Natural killer cell (primary cell): ENCODE results near the gene AGAP5. TPM values are rescaled to one million over a fixed set of nuclear protein-coding genes. Genes with fewer than 3 reads are reported as not detected.
A peak's percentile ranks its signal among the peaks of the same experiment; 100 is the strongest.
"Not testable (repeated sequence)": the region's sequence is repeated elsewhere in the genome, so short reads cannot be mapped to it uniquely, and the experiment has no call there.

ENCODE experiments used
- ATAC-seq, 3 donors: fragments of 150-1000 bp in 2 of 3; fragments of 200-7000 bp in 1 of 3; cut with Tn5 transposase; 1 replicate in 1 of 3; 2 replicates in 2 of 3; pipeline ENCODE4 v1.10.0; 2021; ENCODE audit warnings: mild to moderate bottlenecking in 2 of 3, moderate library complexity in 2 of 3
- DNase-seq, 2 donors: peaks; one replicate each; pipeline versions ENCODE4 v3.0.0 to v3.0.0-alpha.2; 2013 to 2021; ENCODE audit warnings: mixed read lengths in 1 of 2
- H3K27ac ChIP-seq: one replicate; pipeline ENCODE4 v1.5.1; 2013; ENCODE audit warnings: mild to moderate bottlenecking, low read length
- H3K27me3 ChIP-seq: one replicate; pipeline ENCODE4 v1.6.1; 2013; ENCODE audit warnings: low read length; ENCODE audit not compliant: control insufficient read depth, insufficient read depth
- H3K36me3 ChIP-seq: one replicate; pipeline ENCODE4 v1.6.1; 2013; ENCODE audit warnings: low read length; ENCODE audit not compliant: control insufficient read depth, insufficient read depth
- H3K4me1 ChIP-seq: one replicate; pipeline ENCODE4 v1.6.1; 2013; ENCODE audit warnings: low read length; ENCODE audit not compliant: control insufficient read depth, insufficient read depth
- H3K4me3 ChIP-seq: one replicate; pipeline ENCODE4 v1.5.1; 2013; ENCODE audit warnings: low read length
- H3K9me3 ChIP-seq: one replicate; pipeline ENCODE4 v1.6.1; 2013; ENCODE audit warnings: low read length; ENCODE audit not compliant: control insufficient read depth, insufficient read depth
- H3K27ac Mint-ChIP-seq, 2 donors: one replicate each; pipeline ENCODE4 v1.8.0; 2022; ENCODE audit warnings: mild to moderate bottlenecking in 2 of 2, mixed read lengths in 2 of 2, moderate library complexity in 1 of 2
- H3K27me3 Mint-ChIP-seq, 2 donors: one replicate each; pipeline ENCODE4 v1.8.0; 2022; ENCODE audit warnings: low read depth in 2 of 2, mixed read lengths in 2 of 2
- H3K36me3 Mint-ChIP-seq: one replicate; pipeline ENCODE4 v1.8.0; 2022; ENCODE audit warnings: mixed read lengths
- H3K4me1 Mint-ChIP-seq, 2 donors: one replicate each; pipeline ENCODE4 v1.8.0; 2022; ENCODE audit warnings: mixed read lengths in 2 of 2
- H3K4me3 Mint-ChIP-seq: one replicate; pipeline ENCODE4 v1.8.0; 2022; ENCODE audit warnings: mild to moderate bottlenecking, moderate library complexity, mixed read lengths
- H3K9me3 Mint-ChIP-seq, 2 donors: one replicate each; pipeline ENCODE4 v1.8.0; 2022; ENCODE audit warnings: mixed read lengths in 2 of 2
- WGBS: methylation state at CpG from one replicate; pipeline ENCODE4 v1.1.7; 2013; ENCODE audit warnings: missing lambda C conversion rate; ENCODE audit not compliant: insufficient coverage; 5-methylcytosine and 5-hydroxymethylcytosine counted together
- intact Hi-C: fragments of 100-400 bp; cut with micrococcal nuclease; formaldehyde crosslinking; loops from one replicate; pipeline ENCODE4 v1.14.2; 2022
- total RNA-seq, 4 donors: library from RNA; stranded (reverse); fragments of 120-200 nt in 1 of 4; gene quantifications; one replicate each; pipeline versions ENCODE4 v1.2.3 to v1.2.4, GENCODE V29; 2013 to 2022
- TF ChIP-seq, protein P1 (sequence below): fragments of 200-600 bp; IDR thresholded peaks from one replicate; pipeline ENCODE4 v1.8.0; 2022; ENCODE audit warnings: antibody characterized with exemption

Gene AGAP5
- total RNA-seq, 3 donors from 2014 or later (not counting 1 experiment from before 2014, with no cell fraction given): 8.4 to 14.6 (median 9.4) TPM

DNA sequence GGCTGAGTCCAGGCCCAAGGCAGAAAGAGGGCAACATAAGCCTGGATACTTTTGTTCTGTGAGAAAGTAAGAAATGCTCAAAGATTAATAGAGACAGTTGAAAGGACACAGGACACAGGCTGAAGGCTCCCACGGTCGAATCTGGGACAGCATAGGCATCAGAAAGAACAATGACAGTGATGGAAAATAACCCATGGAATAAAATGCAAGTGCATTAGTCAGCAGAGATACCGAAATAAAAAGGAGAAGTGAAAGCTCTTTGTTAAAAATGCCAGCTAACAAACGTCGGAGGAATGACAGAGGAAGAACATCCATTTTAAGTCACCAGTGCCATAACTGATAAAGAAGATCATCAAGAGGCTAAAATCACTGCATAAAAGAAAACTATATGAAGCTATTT lies 19.6 kb upstream of the AGAP5 start:
- DNase-seq: no peak

GRCh38 chr10:73716251-73716650 lies 18.3 kb upstream of the AGAP5 start:
- Mint-ChIP-seq H3K4me3 (no peak overlapping the region), H3K9me3 (no peaks in the 10 kb centered on the region), H3K36me3 (peaks cover 21% of the 10 kb centered on the region), H3K4me1 (no peaks in the 10 kb centered on the region), H3K27me3 (no peaks in the 10 kb centered on the region), H3K27ac (no peak overlapping the region)
- no peaks in the 10 kb centered on the region for H3K9me3 ChIP-seq
- H3K4me3 ChIP-seq: no peak overlapping the region
- peaks cover 4% of the 10 kb centered on the region for H3K4me1 ChIP-seq
- DNase-seq (no peak), ATAC-seq (no peak)
- H3K27ac ChIP-seq: no peak overlapping the region
- TF ChIP-seq, protein P1, sequence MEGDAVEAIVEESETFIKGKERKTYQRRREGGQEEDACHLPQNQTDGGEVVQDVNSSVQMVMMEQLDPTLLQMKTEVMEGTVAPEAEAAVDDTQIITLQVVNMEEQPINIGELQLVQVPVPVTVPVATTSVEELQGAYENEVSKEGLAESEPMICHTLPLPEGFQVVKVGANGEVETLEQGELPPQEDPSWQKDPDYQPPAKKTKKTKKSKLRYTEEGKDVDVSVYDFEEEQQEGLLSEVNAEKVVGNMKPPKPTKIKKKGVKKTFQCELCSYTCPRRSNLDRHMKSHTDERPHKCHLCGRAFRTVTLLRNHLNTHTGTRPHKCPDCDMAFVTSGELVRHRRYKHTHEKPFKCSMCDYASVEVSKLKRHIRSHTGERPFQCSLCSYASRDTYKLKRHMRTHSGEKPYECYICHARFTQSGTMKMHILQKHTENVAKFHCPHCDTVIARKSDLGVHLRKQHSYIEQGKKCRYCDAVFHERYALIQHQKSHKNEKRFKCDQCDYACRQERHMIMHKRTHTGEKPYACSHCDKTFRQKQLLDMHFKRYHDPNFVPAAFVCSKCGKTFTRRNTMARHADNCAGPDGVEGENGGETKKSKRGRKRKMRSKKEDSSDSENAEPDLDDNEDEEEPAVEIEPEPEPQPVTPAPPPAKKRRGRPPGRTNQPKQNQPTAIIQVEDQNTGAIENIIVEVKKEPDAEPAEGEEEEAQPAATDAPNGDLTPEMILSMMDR: no peak
- 100% methylated on average over 1 of the region's 1 CpG for WGBS
- no peaks in the 10 kb centered on the region for H3K27me3 ChIP-seq
- peaks cover 41% of the 10 kb centered on the region for H3K36me3 ChIP-seq
- intact Hi-C loops: no loop called here

More for the DNA sequence above, 19.6 kb upstream of the AGAP5 start:
- Histone ChIP-seq H3K27ac (no peak overlapping the region), H3K36me3 (peaks cover 45% of the 10 kb centered on the region), H3K4me3 (no peak overlapping the region), H3K27me3 (no peaks in the 10 kb centered on the region), H3K9me3 (no peaks in the 10 kb centered on the region), H3K4me1 (peaks cover 4% of the 10 kb centered on the region)
- 14% methylated on average over 5 of the region's 5 CpGs for WGBS
- peak overlapping the region in 1 of 2 donors; percentile 7 for H3K27ac Mint-ChIP-seq
- no peak overlapping the region for H3K4me3 Mint-ChIP-seq
- peaks cover 21% of the 10 kb centered on the region for H3K36me3 Mint-ChIP-seq
- intact Hi-C loops: no loop called here
- H3K9me3 Mint-ChIP-seq: no peaks in the 10 kb centered on the region
- no peaks in the 10 kb centered on the region for H3K4me1 Mint-ChIP-seq
- no peak for ATAC-seq
- TF ChIP-seq, protein P1: no peak
- no peaks in the 10 kb centered on the region for H3K27me3 Mint-ChIP-seq

- H3K27me3 Mint-ChIP-seq, H3K27me3 ChIP-seq, H3K4me1 Mint-ChIP-seq, H3K4me1 ChIP-seq, H3K9me3 ChIP-seq, DNase-seq, H3K27ac ChIP-seq, H3K27ac Mint-ChIP-seq, H3K9me3 Mint-ChIP-seq, H3K4me3 Mint-ChIP-seq, H3K4me3 ChIP-seq, intact Hi-C loops, ATAC-seq: not testable (repeated sequence)
- H3K36me3 ChIP-seq: peaks cover 35% of the 10 kb centered on the region
- WGBS: 97% methylated on average over 10 of the region's 17 CpGs
- H3K36me3 Mint-ChIP-seq: peaks cover 21% of the 10 kb centered on the region
Observed at GRCh38 chr10:73715179-73716156, 17.6 kb upstream of the AGAP5 start.

- intact Hi-C loops, ATAC-seq: not testable (repeated sequence)
Observed at GRCh38 chr10:73714483-73714882, 16.6 kb upstream of the AGAP5 start.

GRCh38 chr10:73713912-73714311 lies 16.0 kb upstream of the AGAP5 start:
- H3K4me3 Mint-ChIP-seq, intact Hi-C loops, H3K27me3 ChIP-seq, H3K4me1 Mint-ChIP-seq, H3K27ac Mint-ChIP-seq, DNase-seq, H3K27ac ChIP-seq, H3K9me3 ChIP-seq, ATAC-seq, H3K9me3 Mint-ChIP-seq, H3K4me3 ChIP-seq, H3K4me1 ChIP-seq, H3K27me3 Mint-ChIP-seq: not testable (repeated sequence)
- 100% methylated on average over 1 of the region's 3 CpGs for WGBS
- H3K36me3 ChIP-seq: peaks cover 30% of the 10 kb centered on the region
- H3K36me3 Mint-ChIP-seq: peaks cover 16% of the 10 kb centered on the region

More at GRCh38 chr10:73714483-73714882, 16.6 kb upstream of the AGAP5 start:
- not testable (repeated sequence) for H3K27ac ChIP-seq, H3K4me3 ChIP-seq, DNase-seq, H3K27ac Mint-ChIP-seq, H3K4me1 ChIP-seq, H3K27me3 ChIP-seq, H3K4me3 Mint-ChIP-seq, H3K4me1 Mint-ChIP-seq, H3K9me3 ChIP-seq, H3K9me3 Mint-ChIP-seq, H3K27me3 Mint-ChIP-seq
- H3K36me3 Mint-ChIP-seq: peaks cover 21% of the 10 kb centered on the region
- H3K36me3 ChIP-seq: peaks cover 35% of the 10 kb centered on the region
- no CpG with 5 or more reads among the region's 3 CpGs for WGBS

DNA sequence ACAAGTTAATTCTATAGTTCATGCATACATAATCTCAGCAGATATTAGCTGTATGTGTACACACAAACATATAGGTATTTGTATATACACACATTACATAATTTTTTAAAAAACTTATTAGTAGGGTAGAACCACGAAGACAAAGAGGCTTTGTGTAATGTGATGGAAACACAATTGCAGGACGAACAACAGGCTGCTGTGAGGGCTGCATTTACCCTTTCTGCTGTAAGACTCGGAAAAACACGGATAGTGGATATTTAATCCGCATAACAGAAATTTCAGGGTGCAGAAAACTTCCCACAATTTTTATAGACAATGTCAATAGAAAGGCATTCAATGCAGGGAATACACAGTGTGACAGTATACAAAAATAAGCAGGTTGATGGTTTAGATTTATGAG lies 13.8 kb upstream of the AGAP5 start:
- ATAC-seq, H3K4me1 ChIP-seq, H3K27me3 ChIP-seq, DNase-seq, H3K4me3 Mint-ChIP-seq, H3K27me3 Mint-ChIP-seq, H3K9me3 Mint-ChIP-seq, H3K27ac ChIP-seq, H3K9me3 ChIP-seq, H3K4me1 Mint-ChIP-seq, H3K4me3 ChIP-seq, H3K36me3 Mint-ChIP-seq, H3K27ac Mint-ChIP-seq, intact Hi-C loops: not testable (repeated sequence)
- peaks cover 14% of the 10 kb centered on the region for H3K36me3 ChIP-seq
- 100% methylated on average over 4 of the region's 5 CpGs for WGBS
